GM19193 (cell line): Measurements from ENCODE around the gene KRT84.

Source experiments
- POLR2A ChIP-seq: IDR thresholded peaks from 4 replicates; pipeline ENCODE4 v1.6.1; 2011; ENCODE audit not compliant: insufficient read depth, insufficient read length; ENCODE audit errors: extremely low read depth

The KRT84 gene

DNA sequence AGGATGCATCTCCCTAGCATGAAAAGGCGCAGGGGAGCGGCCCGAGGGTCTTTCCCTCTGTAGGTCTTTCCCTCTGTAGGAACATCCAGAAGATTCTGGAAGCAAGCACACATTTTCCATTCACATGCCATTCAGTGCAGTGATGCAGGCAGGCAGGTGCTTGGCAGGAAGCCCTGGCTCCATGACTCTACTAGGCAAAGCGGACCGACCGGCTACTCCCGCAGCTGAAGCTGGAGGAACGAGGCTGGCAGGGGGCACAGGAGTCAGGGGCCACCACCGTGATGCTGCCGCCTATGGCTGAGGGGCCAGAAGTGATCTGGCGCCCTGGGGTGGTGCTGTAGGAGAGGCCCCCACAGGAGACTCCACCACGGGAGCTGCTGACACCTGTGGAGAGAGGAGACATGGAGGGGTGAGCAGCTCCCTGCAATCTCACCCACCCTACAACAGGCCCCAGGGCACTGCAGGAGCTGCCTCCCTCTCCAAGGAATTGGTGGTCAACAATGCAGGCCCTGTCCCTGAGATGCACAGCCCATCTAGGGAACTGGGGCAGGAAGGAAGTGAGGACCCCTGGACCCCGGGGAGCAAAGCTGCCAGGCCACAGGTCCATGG lies 24.7 kb downstream of the KRT84 start:
- no peak for TF ChIP-seq POLR2A

DNA sequence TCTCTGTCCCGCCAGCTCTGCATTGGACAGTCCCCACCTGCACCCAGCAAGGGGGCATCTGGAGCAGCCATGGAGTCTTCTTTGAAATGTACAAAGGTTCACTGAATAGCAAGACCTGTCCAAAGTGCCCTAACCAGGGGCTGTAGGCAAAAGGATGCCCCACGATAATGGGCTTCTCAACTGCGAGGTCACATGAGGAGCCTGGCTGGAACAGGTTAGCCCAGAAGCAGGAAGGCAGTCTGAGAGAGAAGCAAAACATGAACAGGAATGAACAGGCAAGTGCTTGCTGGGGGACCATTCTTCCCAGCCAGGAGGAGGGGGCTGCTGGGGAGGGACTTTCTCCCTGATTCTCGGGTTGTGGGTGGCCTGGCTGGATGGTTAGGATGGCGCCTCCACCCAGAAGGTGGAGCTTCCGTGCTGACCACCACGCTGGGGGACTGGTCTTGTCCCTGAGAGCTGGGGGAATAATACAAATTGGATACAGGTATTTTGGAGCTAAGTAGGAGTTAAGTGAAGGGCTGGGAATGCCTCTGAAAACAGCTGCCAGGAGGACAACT lies 25.3 kb downstream of the KRT84 start:
- TF ChIP-seq POLR2A: no peak

DNA sequence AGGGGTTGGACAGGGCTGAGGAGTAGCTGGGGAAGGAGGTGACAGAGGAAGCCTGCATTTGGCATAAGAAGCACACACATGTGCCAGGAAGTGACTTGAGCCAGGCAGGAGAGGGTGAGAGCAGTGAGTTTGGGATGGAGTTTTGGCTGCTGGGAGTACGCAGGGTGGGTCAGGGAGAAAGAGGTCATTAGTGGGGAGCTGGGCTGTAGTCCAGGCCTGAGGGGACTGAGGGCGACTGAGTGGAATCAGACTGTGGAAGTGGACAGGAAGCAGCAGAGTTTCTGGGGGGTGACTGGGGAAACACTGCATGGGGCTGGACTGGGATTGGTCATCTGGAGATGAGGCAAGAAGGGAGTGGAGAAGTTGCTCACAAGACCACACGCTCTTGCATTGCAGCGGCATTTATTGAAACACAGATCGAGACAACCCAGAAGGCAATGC lies 25.8 kb downstream of the KRT84 start:
- no peak for TF ChIP-seq POLR2A

DNA sequence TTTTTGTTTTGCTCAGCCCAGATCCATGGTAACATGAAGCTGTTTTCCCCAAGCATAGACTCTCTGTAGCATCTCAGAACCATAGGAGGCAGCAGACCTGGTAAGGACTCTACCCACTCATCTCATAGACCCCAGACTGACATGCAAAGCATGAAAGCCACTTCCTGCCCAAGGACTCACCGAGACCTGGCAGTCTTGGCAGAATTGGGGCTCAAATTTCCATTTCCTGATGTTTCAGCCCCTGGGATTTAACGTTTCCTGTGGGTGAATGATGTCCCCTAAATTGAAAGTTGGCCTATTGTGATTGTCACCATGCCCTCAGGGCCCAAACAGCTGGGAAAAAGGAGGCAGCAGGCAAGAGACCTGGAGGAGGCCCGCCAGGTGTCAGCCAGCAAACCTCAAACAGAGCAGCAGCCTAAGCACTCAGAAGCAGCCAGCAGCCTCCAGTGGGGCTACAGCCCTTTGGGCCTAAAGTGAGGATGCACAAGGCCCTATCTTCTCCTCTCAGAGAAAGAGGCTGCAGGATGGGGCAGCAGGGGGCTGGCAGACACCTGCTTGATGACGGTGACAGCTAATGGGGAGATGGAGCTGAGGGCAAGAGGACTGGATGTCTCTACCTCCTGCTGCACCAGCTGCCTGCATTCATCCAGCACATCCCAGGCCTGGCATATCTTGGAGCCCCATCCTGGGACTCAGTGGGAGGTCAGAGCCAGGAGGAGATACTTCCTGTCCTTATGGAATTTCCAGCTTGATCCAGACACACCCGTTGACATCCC lies 26.7 kb downstream of the KRT84 start:
- TF ChIP-seq POLR2A: no peak

DNA sequence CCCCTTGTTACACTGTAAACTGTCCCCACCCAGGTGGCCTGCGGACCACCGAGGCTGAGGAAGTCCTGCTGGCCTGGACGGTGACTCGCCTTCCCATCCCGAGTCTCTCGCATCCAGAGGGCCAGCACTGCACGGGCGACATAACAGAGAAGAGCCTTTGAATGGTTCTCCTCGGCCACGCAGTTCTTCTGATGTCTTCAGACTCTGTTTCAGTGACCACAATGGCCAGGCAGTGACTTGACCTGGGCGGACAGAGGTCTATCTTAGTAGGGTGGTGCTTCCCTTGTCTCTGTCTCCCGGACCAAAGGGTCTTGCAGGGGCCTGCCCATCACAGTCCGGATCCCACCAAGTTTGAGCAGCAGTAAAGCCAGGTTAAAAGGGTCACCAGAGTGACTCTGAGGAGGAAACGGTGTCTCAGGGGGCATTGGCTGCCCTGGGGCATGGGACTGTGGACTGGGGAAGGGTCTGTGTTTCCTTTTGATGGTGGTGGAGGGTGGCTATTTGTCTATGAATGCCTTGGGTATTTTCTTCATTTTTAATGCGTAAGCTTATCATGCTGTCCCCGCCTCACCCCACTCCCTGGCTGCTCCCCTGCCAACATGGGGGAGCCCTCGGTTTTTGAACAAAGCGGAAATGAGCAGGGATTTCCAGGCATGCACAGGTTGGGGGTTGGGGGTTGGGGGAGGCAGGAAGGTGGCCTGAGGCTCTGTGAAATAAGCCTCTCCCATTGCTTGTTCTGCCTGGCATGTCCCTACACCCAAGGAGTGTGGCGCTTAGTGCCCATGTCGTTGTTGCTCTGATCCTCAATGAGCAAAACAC lies 28.5 kb downstream of the KRT84 start:
- no peak for TF ChIP-seq POLR2A

DNA sequence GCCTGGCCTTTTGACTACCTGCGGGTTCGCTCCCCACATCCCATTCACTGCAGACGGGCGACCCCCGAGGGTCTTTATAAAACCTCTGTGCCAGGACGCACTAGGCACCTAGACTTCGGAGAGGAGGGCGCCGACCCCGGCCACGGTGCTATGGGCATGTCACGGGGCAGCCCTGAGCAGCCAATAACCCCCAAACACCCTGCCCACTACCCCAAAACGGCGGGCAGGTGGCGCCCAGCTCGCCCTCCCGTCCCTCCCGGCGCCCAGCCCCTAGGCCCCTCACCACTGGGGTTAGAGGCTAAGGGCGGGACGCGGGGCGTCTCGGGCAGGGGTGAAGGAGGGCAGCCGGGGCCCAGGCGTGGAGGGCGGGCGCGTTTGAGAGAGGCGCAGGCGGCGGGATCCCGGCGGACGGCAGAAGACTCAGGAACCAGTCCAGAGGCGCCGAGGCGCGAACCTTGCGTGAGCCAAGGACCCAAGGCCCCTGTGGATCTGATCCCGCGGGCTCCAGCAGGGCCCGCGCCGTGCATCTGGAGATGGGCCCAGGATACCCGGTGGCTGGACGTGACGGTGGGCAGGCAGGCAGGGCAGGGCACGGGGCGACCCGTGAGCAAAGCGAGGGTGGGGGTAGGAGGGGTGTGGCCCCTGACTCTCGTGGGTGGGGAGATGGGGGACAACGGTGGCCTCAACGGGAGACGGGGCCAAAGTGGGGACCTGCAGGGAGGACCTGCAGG lies 29.3 kb downstream of the KRT84 start:
- no peak for TF ChIP-seq POLR2A

DNA sequence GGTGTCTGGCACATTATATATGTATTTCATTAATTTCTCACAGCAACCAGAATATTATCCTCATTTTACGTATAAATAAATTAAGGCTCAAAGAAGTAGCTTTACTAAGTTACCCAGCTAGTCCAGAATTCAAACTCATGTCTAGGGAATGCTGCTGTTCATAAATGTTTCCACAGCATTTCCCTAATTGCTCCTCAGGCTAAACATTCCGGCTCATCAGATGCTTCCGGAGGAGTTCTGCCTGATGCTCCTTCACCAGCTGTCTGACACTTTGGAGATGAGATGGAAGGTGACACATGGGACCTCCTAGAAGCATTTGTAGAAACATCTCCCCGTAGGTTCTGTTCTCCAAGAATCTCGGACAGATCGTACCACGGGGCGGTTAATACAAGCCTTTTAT lies 30.3 kb downstream of the KRT84 start:
- TF ChIP-seq POLR2A: no peak

DNA sequence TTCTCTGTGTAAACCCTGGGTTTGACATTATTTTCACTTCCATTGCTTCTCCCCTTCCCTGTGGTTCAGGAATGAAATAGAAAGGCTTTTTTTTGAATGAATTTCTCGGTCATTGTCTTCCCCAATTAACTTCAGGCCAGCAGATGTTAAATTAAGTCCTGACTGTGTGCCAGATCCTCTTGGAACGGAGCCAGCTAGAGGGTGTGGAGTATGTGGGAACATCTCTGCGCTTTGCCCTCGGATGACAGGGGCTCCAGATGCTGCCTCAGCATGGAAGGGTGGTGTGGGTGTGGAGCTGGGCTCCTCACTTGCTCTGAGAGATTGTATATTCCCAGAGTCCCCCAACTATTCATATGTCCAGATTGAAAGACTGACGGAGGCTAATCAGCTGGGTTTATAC lies 31.3 kb downstream of the KRT84 start:
- no peak for TF ChIP-seq POLR2A

DNA sequence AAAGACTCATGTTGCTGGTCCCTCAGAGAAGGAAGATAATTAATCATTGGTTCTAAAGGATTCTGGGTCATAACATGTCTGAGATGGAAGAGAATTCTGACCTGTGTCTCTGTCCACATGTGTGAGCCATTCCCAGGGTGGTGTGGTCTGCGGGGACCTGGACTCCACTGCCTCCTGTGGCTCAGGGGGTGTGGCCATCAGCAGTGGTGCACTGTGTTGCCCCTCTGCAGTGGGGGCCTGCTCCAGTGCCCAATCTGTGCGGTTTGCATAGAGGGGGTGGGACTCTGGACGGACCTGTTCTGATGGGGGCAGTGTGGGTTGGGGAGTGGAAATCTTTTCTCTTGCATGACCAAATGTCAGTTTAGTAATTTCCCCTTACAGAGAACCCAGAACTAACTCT lies 31.7 kb downstream of the KRT84 start:
- TF ChIP-seq POLR2A: no peak

DNA sequence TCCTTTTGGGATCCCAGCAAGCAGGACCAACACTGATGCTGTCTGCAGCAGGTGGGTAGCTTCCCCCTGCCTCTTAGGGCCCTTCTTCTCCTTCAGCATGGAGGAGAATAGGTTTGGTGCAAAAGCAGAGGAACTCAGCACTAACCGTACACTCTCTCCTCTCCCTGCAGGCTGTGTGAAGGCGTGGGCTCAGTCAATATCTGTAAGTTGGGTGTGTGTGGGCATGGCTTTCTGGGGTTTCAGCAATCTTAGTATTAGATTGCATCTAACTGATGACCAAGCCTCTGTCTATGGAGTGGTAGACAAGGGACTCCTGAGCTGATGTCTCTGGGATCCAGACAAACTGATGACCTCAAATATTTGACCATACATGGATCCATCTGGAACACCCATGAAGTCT lies 32.5 kb downstream of the KRT84 start:
- TF ChIP-seq POLR2A: no peak

DNA sequence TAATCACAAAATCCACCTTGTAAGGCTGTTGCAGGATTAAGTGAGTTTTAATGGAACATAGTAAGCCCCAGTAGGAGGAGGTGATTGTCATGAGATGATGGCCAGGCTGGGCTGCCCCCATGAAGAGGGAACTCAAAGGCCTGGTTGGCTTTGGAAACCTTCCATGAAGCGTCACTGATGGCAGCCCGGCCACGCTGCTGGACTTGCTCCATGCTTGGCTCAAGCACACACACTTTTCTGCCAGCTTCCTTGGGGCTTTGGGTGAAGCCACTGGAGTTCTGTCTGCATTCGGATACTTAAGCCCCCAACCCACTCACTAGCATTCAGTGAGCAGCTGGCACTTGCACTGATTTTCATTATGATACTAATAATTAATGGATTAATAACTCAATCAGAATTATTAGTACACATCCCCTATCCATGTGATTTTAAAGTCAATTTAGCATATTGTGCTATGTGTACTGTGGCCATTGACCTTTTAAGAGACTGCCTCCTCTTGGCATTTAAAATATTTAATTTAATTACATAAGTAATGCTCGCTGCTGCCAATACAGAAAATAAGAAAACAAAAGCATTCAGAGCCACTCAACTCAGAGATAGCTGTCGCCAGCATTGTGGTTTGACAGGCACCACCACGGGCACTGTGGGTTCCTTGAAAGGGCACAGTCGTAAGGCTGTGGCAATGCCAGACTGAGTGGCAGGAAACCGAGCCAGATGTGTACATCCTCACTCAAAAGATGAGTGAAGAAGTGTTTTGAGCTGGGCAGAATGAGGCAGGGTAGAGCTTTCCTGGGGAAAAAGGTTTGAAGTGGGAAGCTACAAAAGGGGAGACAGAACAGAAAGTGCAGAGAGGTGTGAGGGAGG lies 34.0 kb downstream of the KRT84 start:
- no peak for TF ChIP-seq POLR2A

DNA sequence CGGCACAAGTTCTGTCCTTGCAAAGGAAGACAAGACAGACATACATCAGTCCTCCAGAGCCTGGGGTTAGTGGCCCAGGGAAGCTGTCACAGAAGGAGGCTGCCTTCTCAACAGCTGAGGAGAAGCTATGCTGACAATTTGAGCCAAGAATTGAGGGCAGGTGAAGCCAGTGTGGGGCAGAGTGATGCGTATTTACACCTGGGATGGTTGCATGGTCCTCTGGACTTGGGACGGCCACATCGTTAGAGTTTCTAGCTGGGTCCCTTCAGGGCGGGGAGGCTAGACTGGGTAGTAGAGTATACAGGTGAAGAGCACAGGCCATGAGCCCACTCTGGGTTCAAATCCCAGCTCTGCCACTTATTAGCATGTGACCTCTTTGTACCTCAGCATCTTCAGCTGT lies 34.7 kb downstream of the KRT84 start:
- no peak for TF ChIP-seq POLR2A

DNA sequence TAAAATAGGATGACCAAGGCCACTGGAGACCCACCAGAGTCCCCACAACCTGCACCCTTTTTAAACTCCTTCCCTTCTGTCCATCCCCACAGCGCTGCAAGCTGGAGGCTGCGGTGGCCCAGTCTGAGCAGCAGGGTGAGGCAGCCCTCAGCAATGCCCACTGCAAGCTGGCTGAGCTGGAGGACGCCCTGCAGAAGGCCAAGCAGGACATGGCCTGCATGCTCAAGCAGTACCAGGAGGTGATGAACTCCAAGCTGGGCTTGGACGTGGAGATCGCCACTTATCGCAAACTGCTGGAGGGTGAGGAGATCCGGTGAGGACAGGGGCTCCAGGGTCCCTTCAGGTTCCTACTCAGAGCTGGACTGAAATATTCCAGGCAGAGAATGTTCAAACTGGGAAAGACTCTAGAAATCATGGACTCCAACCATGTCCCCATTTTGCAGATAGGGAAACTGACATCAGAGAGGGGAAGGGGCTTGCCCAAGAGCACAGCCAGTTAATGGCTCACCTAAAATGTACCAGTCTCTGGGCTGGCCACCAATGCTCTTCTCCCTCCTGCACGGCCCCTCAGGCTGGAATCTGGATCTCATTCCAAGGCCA lies 35.3 kb downstream of the KRT84 start:
- no peak for TF ChIP-seq POLR2A
